GM12892 (cell line): Measurements from ENCODE around the gene DPH2.

Source experiments
- POLR2A ChIP-seq: IDR thresholded peaks from 2 replicates; pipeline ENCODE4 v1.6.1; 2011; ENCODE audit warnings: low read depth, low read length, control low read depth
- POLR2AphosphoS5 ChIP-seq: IDR thresholded peaks from 2 replicates; pipeline ENCODE4 v1.6.1; 2011; ENCODE audit warnings: low read depth, low read length, control low read depth

- TF ChIP-seq POLR2AphosphoS5 (no peak), POLR2A (no peak)
Observed at GRCh38 chr1:43954036-43954435, 15.8 kb upstream of the DPH2 start.
